Endothelial cell of umbilical vein (primary cell): ENCODE data around the gene GMPR2. TPM values are rescaled to one million over a fixed set of nuclear protein-coding genes. Genes with fewer than 3 reads are reported as not detected.

ENCODE experiments used
- BruUV-seq: library from RNA; stranded (reverse); fragments of 400-500 nt; replicated peaks from 2 replicates; lab custom pipeline; 2021; lab: Mats Ljungman, UMichigan
- CTCF ChIA-PET: fragments of 300-600, 350-600 bp; sonication (Branson Sonifier 250); formaldehyde crosslinking; loops from one replicate; lab custom pipeline; 2021; ENCODE audit warnings: antibody characterized with exemption, inconsistent platforms; lab: Charles Lee
- POLR2A ChIA-PET: fragments of 300-600, 350-600 bp; sonication (Branson Sonifier 250); formaldehyde crosslinking; loops from one replicate; lab custom pipeline; 2021; ENCODE audit warnings: antibody characterized with exemption, inconsistent platforms; lab: Charles Lee
- DNase-seq: peaks from one replicate; pipeline ENCODE4 v3.0.0-alpha.2; 2011; ENCODE audit warnings: low read depth, low spot score
- FAIRE-seq: peaks from 2 replicates; lab custom pipeline; 2011; peaks lifted over from hg19 to GRCh38; lab: Jason Lieb, UNC
- H2AFZ ChIP-seq: 2 replicates; pipeline ENCODE4 v1.6.0; 2012; ENCODE audit warnings: low read depth, low read length, control low read depth, inconsistent platforms
- H3K27ac ChIP-seq: 2 replicates; pipeline ENCODE4 v1.5.1; 2011; ENCODE audit warnings: low read depth, mild to moderate bottlenecking, control low read depth, low read length, moderate library complexity; ENCODE audit not compliant: insufficient read depth
- H3K27me3 ChIP-seq, 2 experiments: 2 replicates each; pipeline versions ENCODE4 v1.6.0 to v1.6.1; 2011; ENCODE audit warnings: low read length in 2 of 2, mixed read lengths in 1 of 2; ENCODE audit not compliant: control insufficient read depth in 2 of 2, insufficient read depth in 2 of 2
- H3K36me3 ChIP-seq, 2 experiments: 2 replicates in 1 of 2; 3 replicates in 1 of 2; pipeline ENCODE4 v1.5.1; 2011; ENCODE audit warnings: low read length in 2 of 2, mild to moderate bottlenecking in 1 of 2, moderate library complexity in 1 of 2; ENCODE audit not compliant: control insufficient read depth in 2 of 2, insufficient read depth in 2 of 2; ENCODE audit errors: extremely low read depth in 1 of 2
- H3K4me1 ChIP-seq: 3 replicates; pipeline ENCODE4 v1.5.1; 2011; ENCODE audit warnings: mild to moderate bottlenecking, low read length; ENCODE audit not compliant: control insufficient read depth, insufficient read depth; ENCODE audit errors: extremely low read depth
- H3K4me2 ChIP-seq: 2 replicates; pipeline ENCODE4 v1.6.1; 2011; ENCODE audit warnings: low read length, control low read depth, mixed read lengths; ENCODE audit not compliant: insufficient read depth
- H3K4me3 ChIP-seq, 3 experiments: fragments of 200-600 bp in 1 of 3; sonication (generic), shearing (Covaris generic) in 1 of 3; replicated peaks in 1 of 3; 2 replicates each; pipeline ENCODE4 v1.5.1; 2011 to 2016; ENCODE audit warnings: control low read depth in 3 of 3, low read length in 3 of 3, mild to moderate bottlenecking in 2 of 3, inconsistent platforms in 1 of 3, low read depth in 1 of 3, moderate library complexity in 1 of 3; ENCODE audit not compliant: insufficient read depth in 1 of 3
- H3K79me2 ChIP-seq: 2 replicates; pipeline ENCODE4 v1.6.0; 2012; ENCODE audit warnings: low read length, inconsistent platforms; ENCODE audit not compliant: control insufficient read depth, insufficient read depth
- H3K9ac ChIP-seq: replicated peaks from 2 replicates; pipeline ENCODE3; 2011; ENCODE audit warnings: low read length, control low read depth; ENCODE audit not compliant: insufficient read depth; ENCODE audit errors: extremely low read depth
- H3K9me1 ChIP-seq: replicated peaks from 3 replicates; pipeline ENCODE4 v1.6.0; 2011; ENCODE audit warnings: mild to moderate bottlenecking, low read length; ENCODE audit not compliant: control insufficient read depth, insufficient read depth; ENCODE audit errors: extremely low read depth
- H3K9me3 ChIP-seq: replicated peaks from 2 replicates; pipeline ENCODE4 v1.5.1; 2012; ENCODE audit warnings: low read length, inconsistent platforms; ENCODE audit not compliant: control insufficient read depth, insufficient read depth
- H4K20me1 ChIP-seq: replicated peaks from 2 replicates; pipeline ENCODE3; 2011; ENCODE audit warnings: mild to moderate bottlenecking, low read length; ENCODE audit not compliant: control insufficient read depth, insufficient read depth; ENCODE audit errors: extremely low read depth
- CTCF ChIP-seq, 2 donors: IDR thresholded peaks; 1 replicate in 1 of 2; 2 replicates in 1 of 2; pipeline ENCODE4 v1.5.1; 2011; ENCODE audit warnings: low read length in 2 of 2, mild to moderate bottlenecking in 2 of 2, moderate library complexity in 2 of 2, control low read depth in 1 of 2, inconsistent platforms in 1 of 2, low read depth in 1 of 2; ENCODE audit not compliant: insufficient read depth in 1 of 2; ENCODE audit errors: extremely low read depth in 1 of 2
- EZH2 ChIP-seq: IDR thresholded peaks from 2 replicates; pipeline ENCODE4 v1.6.1; 2012; ENCODE audit warnings: borderline replicate concordance, low read depth, mild to moderate bottlenecking, moderate library complexity, low read length, inconsistent platforms; ENCODE audit not compliant: severe bottlenecking
- FOS ChIP-seq: IDR thresholded peaks from 2 replicates; pipeline ENCODE4 v1.6.1; 2011; ENCODE audit warnings: mild to moderate bottlenecking, low read length, moderate library complexity, borderline replicate concordance; ENCODE audit not compliant: insufficient read depth
- GATA2 ChIP-seq: IDR thresholded peaks from 2 replicates; pipeline ENCODE4 v1.7.0; 2011; ENCODE audit warnings: low read depth, mild to moderate bottlenecking, moderate library complexity, mixed read lengths, low read length; ENCODE audit not compliant: insufficient read length, insufficient read depth
- JUN ChIP-seq: IDR thresholded peaks from 2 replicates; pipeline ENCODE4 v1.6.1; 2011; ENCODE audit warnings: borderline replicate concordance, low read depth; ENCODE audit not compliant: insufficient read length, insufficient read depth
- MAX ChIP-seq: IDR thresholded peaks from 2 replicates; pipeline ENCODE4 v1.6.1; 2011; ENCODE audit not compliant: insufficient read depth, insufficient read length
- MYC ChIP-seq: IDR thresholded peaks from one replicate; pipeline ENCODE4 v1.6.1; 2011; ENCODE audit warnings: mild to moderate bottlenecking, low read depth, low read length
- POLR2A ChIP-seq: IDR thresholded peaks from 2 replicates; pipeline ENCODE4 v1.6.1; 2012; ENCODE audit warnings: low read depth, mild to moderate bottlenecking, control low read depth, low read length
- POLR2AphosphoS5 ChIP-seq: IDR thresholded peaks from 2 replicates; pipeline ENCODE4 v1.6.1; 2012; ENCODE audit warnings: low read depth, mild to moderate bottlenecking, control low read depth, low read length, moderate library complexity; ENCODE audit not compliant: insufficient read depth
- dilution Hi-C: fragments of 300-500 bp; cut with MboI; formaldehyde crosslinking; loops from one replicate; pipeline ENCODE4 v1.15.0; 2019; ENCODE audit warnings: low sequenced_read_pairs; ENCODE audit not compliant: extremely low pct_ligation_motif_present
- intact Hi-C: fragments of 100-400 bp; cut with micrococcal nuclease; formaldehyde crosslinking; loops from one replicate; pipeline ENCODE4 v1.10.0; 2022
- polyA plus RNA-seq, 4 experiments: library from polyadenylated mRNA; depleted of rRNA in 3 of 4; stranded (reverse) in 3 of 4; unstranded in 1 of 4; fragments of >200 nt; gene quantifications; 2 replicates each; pipeline versions ENCODE4 v1.2.1 to v1.2.3, GENCODE V29; 2011 to 2012; ENCODE audit warnings: missing spikeins in 1 of 4
- total RNA-seq: library from RNA; stranded (reverse); gene quantifications from 2 replicates; pipeline ENCODE4 v1.2.3, GENCODE V29; 2021

Gene GMPR2
- total and polyA plus RNA-seq, 2 donors (not counting 3 experiments of a cell fraction or from before 2014, with no cell fraction given) = 58.1 to 61.8 TPM

- no peaks in the 10 kb centered on the region for H3K9me1 ChIP-seq
- peaks cover 0 to 3% of the 10 kb centered on the region in 2 experiments for H3K36me3 ChIP-seq
- dilution Hi-C loops (no loop called here), intact Hi-C loops (no loop called here)
- no peak overlapping the region for H2AFZ ChIP-seq
- H4K20me1 ChIP-seq = no peaks in the 10 kb centered on the region
- DNase-seq (no peak), FAIRE-seq (no peak)
- ChIA-PET CTCF (interaction anchor here (0.8 to 1.6 kb wide), 3 partner anchors 16 kb away, joined by 3 to 4 read pairs (median 3); partner anchors contain the start of gene TINF2), POLR2A (no interaction called here)
- no peak overlapping the region for H3K4me2 ChIP-seq
- no TSS peak for BruUV-seq
- H3K27ac ChIP-seq = no peak overlapping the region
- no peaks in the 10 kb centered on the region for H3K9me3 ChIP-seq
- no peaks in the 10 kb centered on the region for H3K4me1 ChIP-seq
- H3K79me2 ChIP-seq = no peaks in the 10 kb centered on the region
- no peak for TF ChIP-seq MAX
- no peak for TF ChIP-seq CTCF (IDR thresholded peaks at IDR 0.05; ENCODE audit: extremely low read depth in 1 of 2, insufficient read depth in 1 of 2, low read depth in 1 of 2, low read length in 2 of 2)
- no peak for TF ChIP-seq POLR2A
- TF ChIP-seq GATA2 = no peak
- TF ChIP-seq POLR2AphosphoS5 = no peak
- no peak for TF ChIP-seq JUN
- no peak for TF ChIP-seq EZH2
- TF ChIP-seq MYC = no peak
- TF ChIP-seq FOS = no peak
- H3K4me3 ChIP-seq = no peak overlapping the region
- no peak overlapping the region for H3K9ac ChIP-seq
- no peaks in the 10 kb centered on the region for H3K27me3 ChIP-seq
These were observed 26.0 kb downstream of the GMPR2 start for GRCh38 chr14:24258548-24259265.
